Colonic mucosa (tissue), 4 donors: ENCODE data around the gene ASTN1. TPM values are rescaled to one million over a fixed set of nuclear protein-coding genes. Genes with fewer than 3 reads are reported as not detected.

ENCODE experiments used
- DNase-seq: peaks from one replicate; pipeline ENCODE4 v3.0.0-alpha.2; 2020
- H3K27ac ChIP-seq: fragments of 200-600 bp; one replicate; pipeline ENCODE4 v1.8.0; 2021
- H3K27me3 ChIP-seq: fragments of 200-600 bp; one replicate; pipeline ENCODE4 v1.8.0; 2021
- H3K36me3 ChIP-seq: fragments of 200-600 bp; one replicate; pipeline ENCODE4 v1.8.0; 2021
- H3K4me1 ChIP-seq: fragments of 200-600 bp; one replicate; pipeline ENCODE4 v1.8.0; 2021; ENCODE audit warnings: mild to moderate bottlenecking
- H3K4me3 ChIP-seq: fragments of 200-600 bp; one replicate; pipeline ENCODE4 v1.8.0; 2021
- H3K9ac ChIP-seq, 2 donors: one replicate each; pipeline ENCODE4 v1.7.0; 2013; ENCODE audit warnings: control low read depth in 2 of 2, low read depth in 2 of 2, low read length in 2 of 2
- H3K9me3 ChIP-seq: fragments of 200-600 bp; one replicate; pipeline ENCODE4 v1.8.0; 2021
- CTCF ChIP-seq: fragments of 200-600 bp; IDR thresholded peaks from one replicate; pipeline ENCODE4 v1.8.0; 2022; ENCODE audit warnings: antibody characterized with exemption, mild to moderate bottlenecking
- intact Hi-C: fragments of 100-400 bp; cut with DNase I; formaldehyde crosslinking; loops from one replicate; pipeline ENCODE4 v1.14.1; 2022
- total RNA-seq, 2 donors: library from RNA; stranded (reverse); fragmentation: NEBNext Ultra II Directional in 1 of 2; extraction: Animal tissue kit (Norgen Biotek cat#: 25700) in 1 of 2; gene quantifications; one replicate each; pipeline ENCODE4 v1.2.1, GENCODE V29; 2021
- donor health status: healthy.
- donor health status: DM: no; HTN: no; CAD: no.
- donor health status: DM: no; HTN: no; CAD: no.

ASTN1 gene
- total RNA-seq, 2 donors from 2014 or later, result 0.15 to 0.42 TPM

- H3K27me3 ChIP-seq, result no peaks in the 10 kb centered on the region
- no peak for TF ChIP-seq CTCF
- no peak overlapping the region for H3K9ac ChIP-seq
- H3K4me1 ChIP-seq, result no peaks in the 10 kb centered on the region
- intact Hi-C loops, result no loop called here
- no peak for DNase-seq
- no peaks in the 10 kb centered on the region for H3K36me3 ChIP-seq
- H3K27ac ChIP-seq, result no peak overlapping the region
- no peaks in the 10 kb centered on the region for H3K9me3 ChIP-seq
- H3K4me3 ChIP-seq, result no peak overlapping the region
These were observed 152.1 kb downstream of the ASTN1 start for GRCh38 chr1:177012342-177012925.

- Histone ChIP-seq H3K4me1 (no peaks in the 10 kb centered on the region), H3K36me3 (no peaks in the 10 kb centered on the region), H3K27me3 (no peaks in the 10 kb centered on the region), H3K4me3 (no peak overlapping the region), H3K9me3 (no peaks in the 10 kb centered on the region), H3K9ac (no peak overlapping the region), H3K27ac (no peak overlapping the region)
- DNase-seq, result no peak
- TF ChIP-seq CTCF, result no peak
- intact Hi-C loops, result no loop called here
These were observed 153.0 kb downstream of the ASTN1 start for GRCh38 chr1:177011508-177011907.

GRCh38 chr1:177010211-177010825 lies 154.2 kb downstream of the ASTN1 start:
- H3K4me1 ChIP-seq, result no peaks in the 10 kb centered on the region
- H3K9ac ChIP-seq, result no peak overlapping the region
- DNase-seq, result no peak
- no peak overlapping the region for H3K4me3 ChIP-seq
- no peaks in the 10 kb centered on the region for H3K36me3 ChIP-seq
- intact Hi-C loops, result no loop called here
- no peaks in the 10 kb centered on the region for H3K9me3 ChIP-seq
- no peak overlapping the region for H3K27ac ChIP-seq
- H3K27me3 ChIP-seq, result no peaks in the 10 kb centered on the region
- TF ChIP-seq CTCF, result no peak

GRCh38 chr1:177008653-177009052 lies 155.9 kb downstream of the ASTN1 start:
- intact Hi-C loops, result no loop called here

GRCh38 chr1:177007437-177008161 lies 156.9 kb downstream of the ASTN1 start:
- Histone ChIP-seq H3K4me3 (no peak overlapping the region), H3K27me3 (no peaks in the 10 kb centered on the region), H3K27ac (no peak overlapping the region), H3K4me1 (no peaks in the 10 kb centered on the region), H3K9me3 (no peaks in the 10 kb centered on the region), H3K9ac (no peak overlapping the region), H3K36me3 (no peaks in the 10 kb centered on the region)
- intact Hi-C loops, result no loop called here
- no peak for TF ChIP-seq CTCF
- DNase-seq, result no peak

More at GRCh38 chr1:177008653-177009052, 155.9 kb downstream of the ASTN1 start:
- Histone ChIP-seq H3K36me3 (no peaks in the 10 kb centered on the region), H3K9ac (no peak overlapping the region), H3K27ac (no peak overlapping the region), H3K4me3 (no peak overlapping the region), H3K27me3 (no peaks in the 10 kb centered on the region), H3K4me1 (no peaks in the 10 kb centered on the region), H3K9me3 (no peaks in the 10 kb centered on the region)
- no peak for DNase-seq
- TF ChIP-seq CTCF, result no peak
